GM18505 (cell line): Measurements from ENCODE around the gene LMO1.

ENCODE experiments used
- ATAC-seq: cut with Tn5 transposase; IDR thresholded peaks from one replicate; pipeline ENCODE4 v1.9.1; 2021; ENCODE audit not compliant: unreplicated experiment
- POLR2A ChIP-seq: IDR thresholded peaks from 4 replicates; pipeline ENCODE4 v1.6.1; 2011; ENCODE audit warnings: borderline replicate concordance; ENCODE audit not compliant: insufficient read depth, insufficient read length; ENCODE audit errors: extremely low read depth

Gene LMO1

DNA sequence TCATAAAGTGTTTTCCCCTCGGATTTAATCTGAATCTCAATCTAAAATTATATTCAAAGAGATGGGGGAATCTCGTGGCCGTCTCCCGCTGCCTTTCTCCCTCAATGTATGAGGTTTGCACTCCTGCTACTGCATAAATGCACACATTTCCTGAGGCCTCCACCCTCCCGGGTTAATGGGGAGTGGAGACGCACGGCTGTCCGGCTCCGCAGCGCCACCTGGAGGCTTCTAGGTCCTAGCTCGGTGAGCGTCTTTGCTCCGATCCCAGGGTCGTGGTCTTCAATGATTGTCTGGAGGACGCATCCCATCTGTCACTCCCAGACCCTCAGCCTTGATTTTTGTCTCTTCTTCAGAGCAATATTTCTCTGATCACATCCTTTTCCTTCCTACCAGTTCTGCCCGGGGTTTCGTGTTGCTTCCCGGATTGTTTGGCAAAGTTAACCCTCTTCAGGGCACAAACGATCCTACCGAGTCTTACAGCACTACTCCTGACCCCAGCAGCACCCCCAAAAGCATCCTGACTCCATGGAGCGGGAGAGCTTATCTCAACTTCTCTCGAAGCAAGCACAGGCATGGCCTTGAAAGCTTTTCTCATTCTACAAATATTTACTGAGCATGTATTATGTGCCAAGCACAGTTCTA is at the start of gene LMO1:
LMO1 (minus strand) TSS at position 110 of the 642 bp plus-strand sequence. CDS start 516 bp downstream, outside the sequence.
- ATAC-seq = peak; percentile 53

DNA sequence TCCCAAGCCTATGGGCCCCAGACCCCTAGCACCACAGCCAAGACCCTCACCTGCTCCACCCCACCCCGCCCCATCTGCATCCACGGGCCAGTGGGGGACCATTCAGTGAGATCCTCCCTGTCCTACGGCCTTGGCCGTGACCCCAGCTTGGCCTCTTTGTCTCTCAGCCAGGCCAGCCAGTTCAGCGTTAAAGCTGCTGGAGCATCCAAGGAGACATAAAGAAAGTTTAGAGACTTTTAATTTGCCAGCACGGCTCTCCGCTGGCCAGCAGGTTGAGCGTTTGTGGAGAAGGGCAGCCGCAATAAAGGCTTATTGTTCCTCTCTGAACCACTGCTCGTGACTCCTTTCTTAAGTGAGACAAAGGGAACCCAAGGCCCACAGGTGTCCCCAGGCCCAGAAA is 49.3 kb upstream of the LMO1 start:
- no peak for ATAC-seq
- TF ChIP-seq POLR2A = no peak

More for the DNA sequence above, at the start of gene LMO1:
- TF ChIP-seq POLR2A = no peak

DNA sequence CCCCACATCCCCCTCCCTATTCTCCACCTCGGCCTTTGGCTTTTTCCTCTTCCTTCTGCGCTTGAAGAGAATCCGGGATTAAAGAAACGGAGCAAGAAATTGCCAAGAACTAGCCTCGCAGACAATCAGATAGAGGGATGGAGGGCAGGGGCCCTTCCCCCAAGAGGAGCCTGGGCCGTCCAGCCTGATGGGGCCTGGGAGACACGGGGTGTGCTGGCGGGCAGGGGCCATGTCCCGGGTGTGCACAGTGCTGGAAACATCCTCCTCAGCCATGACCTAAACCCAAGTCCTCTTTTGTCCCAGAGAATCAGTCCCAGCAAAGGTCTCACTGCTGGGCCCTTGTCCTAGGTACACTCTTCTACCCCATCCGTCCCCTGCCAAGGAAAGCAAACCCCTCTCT is 47.7 kb upstream of the LMO1 start:
- no peak for ATAC-seq
- TF ChIP-seq POLR2A = no peak

DNA sequence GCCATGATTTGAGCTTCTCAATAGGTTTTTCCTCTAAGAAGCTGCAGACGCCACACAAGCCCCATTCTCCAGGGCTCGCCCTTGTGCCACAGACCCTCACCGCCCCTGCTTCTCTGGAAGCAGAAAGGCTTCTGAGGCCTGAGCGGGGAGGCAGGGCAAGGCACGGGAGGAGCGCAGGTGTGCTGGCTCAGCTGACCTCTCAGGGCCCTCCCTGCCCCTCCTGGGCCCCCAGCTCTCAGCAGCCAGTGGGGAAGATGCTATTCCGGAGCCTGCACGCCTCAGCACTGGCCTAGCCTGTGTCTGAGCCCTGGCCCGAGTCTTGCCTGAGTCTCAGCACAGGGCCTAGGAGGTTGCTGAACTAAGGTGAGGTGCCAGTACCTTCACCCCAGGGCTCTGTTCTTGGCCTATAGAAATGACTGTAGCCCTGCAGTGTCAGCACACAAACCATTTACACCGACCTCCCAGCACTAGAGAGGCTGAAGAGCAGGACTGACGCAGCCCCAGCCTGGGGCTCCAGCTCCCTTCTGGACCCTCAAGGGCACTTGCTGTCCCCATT is 47.1 kb upstream of the LMO1 start:
- no peak for ATAC-seq
- no peak for TF ChIP-seq POLR2A

DNA sequence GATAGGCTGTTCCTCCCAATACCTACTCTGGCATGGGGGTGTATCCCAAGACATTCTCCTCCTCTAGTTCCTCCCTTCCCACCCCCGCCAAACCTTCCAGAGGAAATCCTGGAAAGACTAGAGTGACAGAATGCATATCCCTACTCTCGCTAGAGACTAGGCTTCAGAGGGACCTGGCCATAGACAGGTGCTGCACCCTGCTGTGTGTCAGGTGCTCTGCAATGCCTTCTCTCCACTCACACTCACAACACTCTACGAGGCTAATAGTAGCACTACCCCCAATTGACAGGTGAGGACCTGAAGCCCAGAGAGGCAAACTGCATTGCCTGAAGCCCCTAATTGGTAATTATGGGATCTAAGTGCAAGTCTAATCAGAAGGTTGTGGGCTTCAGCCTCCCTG is 46.2 kb upstream of the LMO1 start:
- no peak for TF ChIP-seq POLR2A
- ATAC-seq = no peak

DNA sequence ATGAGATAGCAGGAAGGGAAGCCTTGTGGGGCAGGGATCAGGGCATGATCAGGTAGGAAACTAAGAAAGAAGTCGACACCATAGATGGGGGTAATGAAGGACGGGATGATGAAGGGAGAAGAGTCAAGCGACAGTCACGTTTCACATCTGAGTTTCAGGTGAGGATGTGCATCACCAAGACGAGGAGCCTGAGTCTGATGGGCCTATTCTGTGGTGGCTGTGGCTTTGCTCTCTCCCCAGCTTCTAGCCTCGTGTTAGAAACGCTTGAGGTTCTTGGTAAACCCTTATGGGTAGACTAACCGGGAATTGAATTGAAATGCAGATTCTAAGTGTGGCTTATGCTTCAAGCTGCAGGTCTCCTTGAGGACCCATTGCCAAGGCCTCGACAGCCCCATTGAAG is 45.6 kb upstream of the LMO1 start:
- TF ChIP-seq POLR2A = no peak
- no peak for ATAC-seq

DNA sequence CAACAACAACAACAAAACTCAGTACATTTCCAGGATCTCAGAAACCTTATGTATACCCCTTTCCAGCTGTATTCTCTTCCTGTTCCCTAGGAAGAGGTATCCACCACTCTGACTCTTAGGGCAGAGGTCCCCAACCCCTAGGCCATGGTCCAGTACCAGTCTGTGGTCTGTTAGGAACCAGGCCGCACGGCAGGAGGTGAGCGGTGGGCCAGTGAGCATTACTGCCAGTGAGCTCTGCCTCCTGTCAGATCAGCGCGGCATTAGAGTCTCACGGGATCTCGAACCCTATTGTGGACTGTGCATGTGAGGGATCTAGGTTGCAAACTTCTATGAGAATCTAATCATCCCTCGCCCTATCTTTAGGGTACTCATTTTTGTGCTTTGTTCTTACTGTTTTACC is 43.9 kb upstream of the LMO1 start:
- no peak for ATAC-seq
- no peak for TF ChIP-seq POLR2A

DNA sequence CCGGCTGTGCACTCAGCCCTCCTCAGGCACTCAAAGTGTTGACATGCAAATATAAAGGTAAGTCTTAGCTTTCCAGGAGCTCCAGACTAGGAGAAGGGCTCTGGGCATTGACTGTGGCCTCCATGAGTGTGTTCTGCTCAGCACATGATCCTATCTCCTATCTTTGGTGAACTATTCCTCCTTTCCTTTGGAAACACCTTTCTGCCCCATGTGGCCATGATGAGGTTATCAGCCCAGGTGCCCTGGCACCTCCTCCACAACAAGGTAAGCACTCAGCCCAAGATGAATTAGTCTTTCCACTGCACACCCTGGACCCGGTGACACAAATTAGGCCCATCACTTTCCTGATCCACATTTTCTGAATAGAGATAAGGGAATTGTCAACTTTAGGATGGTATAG is 37.9 kb upstream of the LMO1 start:
- TF ChIP-seq POLR2A = no peak
- ATAC-seq = no peak

DNA sequence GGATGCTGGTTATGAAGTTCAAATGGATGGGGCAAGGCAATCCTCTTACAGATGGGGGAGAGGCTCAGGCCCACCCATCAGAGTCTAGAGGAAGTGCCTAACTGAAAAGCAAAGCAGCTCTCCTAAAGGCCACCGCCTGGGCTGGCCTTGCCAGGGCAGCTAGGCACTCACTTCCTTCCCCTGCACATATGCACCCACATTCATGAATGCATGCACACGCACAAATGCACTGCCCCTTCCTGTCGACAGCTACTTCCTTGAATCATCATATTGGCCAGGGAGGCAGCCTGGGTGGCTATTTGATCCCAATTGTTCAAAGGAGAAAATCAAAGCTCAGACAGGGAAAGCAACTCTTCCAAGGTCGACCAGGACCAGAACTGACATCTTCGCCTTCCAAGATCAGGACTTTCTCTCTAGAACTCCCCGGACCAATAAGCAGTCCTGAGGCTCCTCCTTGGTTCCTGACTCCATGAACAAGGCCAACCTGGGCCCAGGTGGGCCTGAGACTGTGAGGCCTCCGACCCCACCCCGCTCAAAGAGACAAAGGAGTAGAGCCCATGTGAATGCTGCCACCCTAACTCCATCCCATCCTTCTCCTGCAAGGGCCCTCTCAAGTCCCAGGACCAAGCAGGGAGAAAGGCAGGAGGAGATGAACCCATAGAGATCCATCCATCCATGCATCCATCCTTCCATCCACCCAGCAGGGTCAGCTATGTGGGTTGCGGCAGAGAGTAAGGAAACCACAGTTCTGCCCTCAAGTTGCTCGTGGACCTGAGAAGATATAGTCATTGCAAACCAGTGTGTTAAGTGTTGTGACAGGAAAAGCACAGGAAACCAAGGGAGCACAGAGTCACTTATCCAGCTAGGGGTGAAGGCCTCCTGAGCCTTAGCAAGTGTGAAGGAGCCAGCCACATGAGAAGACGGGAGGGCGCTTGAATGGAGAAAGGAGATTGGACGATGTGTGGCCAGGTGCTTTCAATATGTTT is 35.4 kb upstream of the LMO1 start:
- no peak for TF ChIP-seq POLR2A
- ATAC-seq = no peak

DNA sequence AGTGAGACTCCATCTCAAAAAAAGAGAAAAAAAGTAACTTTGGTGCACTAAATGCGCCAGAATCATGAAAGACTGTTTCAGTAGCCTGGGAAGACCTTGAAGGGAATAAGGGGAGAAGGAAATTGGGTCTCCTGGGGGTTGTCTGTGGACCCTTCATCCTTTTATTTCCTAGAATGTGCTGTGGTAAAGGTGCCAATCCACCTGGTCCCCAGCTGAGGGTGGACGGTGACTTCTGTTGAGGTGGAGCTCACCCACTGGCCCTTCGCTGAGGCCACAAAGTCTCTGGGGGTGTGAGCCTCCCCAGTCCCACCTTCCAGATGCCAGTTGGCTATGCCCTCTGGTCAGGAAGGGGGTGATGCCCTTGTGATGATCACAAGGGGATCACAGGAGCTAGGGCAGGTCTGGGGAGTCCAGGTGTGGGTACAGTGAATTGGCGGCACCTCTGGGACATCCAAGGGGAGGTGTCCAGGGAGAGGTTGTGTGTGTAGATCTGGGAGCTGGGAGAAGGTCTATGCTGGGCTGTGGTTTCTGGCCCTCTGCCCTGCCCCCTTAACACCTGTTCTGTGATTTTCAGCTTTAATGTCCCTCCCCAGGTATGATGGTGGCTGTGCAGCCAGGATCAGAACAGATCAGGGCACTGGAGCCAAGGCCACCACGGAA is 34.2 kb upstream of the LMO1 start:
- no peak for TF ChIP-seq POLR2A
- no peak for ATAC-seq

DNA sequence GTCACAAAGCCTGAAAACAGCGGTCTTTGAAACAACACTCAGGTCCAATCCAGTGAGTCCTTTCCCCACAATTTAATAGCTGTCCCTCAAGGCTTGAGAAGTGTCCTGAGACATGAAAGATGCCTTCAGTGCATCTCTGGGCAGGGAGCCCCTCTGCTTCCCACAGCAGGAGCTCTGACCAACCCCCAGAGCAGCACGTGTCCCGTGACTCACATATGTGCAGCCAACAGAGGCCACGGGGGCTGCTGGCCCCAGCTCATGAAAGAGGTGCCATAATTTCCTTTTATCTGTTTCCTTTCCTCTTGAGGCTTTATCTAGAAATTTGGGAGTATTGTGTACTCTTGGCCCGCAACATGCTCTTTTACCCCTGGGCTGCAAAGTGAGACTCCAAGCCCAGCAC is 33.2 kb upstream of the LMO1 start:
- TF ChIP-seq POLR2A = no peak
- no peak for ATAC-seq

DNA sequence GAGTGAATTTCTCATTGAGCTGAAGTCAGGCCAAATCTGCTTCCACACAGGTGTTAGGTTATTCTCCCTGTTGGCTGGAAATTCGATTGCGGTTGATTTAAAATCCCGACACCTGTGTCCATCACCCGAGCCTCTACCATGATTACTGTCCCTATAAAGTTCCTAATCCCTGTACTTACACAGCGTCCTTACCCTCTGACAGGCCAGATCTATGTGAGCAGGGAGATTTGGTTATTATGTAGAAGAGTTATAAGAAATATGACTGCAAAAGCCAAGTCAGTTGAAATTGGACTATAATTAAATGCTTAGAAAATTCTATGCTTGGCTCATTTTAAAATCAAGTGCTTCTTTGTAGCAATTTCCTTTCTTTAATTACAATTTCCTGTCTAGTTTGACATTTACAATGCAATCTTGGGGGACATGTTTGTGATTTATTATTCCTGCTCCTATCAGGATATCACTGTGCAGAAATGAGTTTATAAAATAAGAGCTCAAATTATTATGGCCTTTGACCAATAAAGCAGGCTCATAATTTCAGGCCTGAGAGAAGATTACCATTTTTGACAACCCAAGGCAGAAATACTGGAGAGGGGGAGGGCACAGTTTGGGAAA is 32.5 kb upstream of the LMO1 start:
- no peak for ATAC-seq
- no peak for TF ChIP-seq POLR2A
